A673 (cell line): Measurements from ENCODE around the gene IRX3.

Experiments
- CTCF ChIP-seq: fragments of 300-800, 200-600 bp; sonication (generic); conservative IDR thresholded peaks from 2 replicates; pipeline ENCODE4 v1.5.1; 2017; ENCODE audit warnings: low read depth, mild to moderate bottlenecking, antibody characterized with exemption, low read length, moderate library complexity, mixed read lengths
- EZH2 ChIP-seq: fragments of 200-600 bp; sonication (generic); IDR thresholded peaks from 2 replicates; pipeline ENCODE4 v1.6.1; 2017; ENCODE audit warnings: borderline replicate concordance, low read depth, mild to moderate bottlenecking, mixed read lengths, antibody characterized with exemption, low read length; ENCODE audit not compliant: poor library complexity, severe bottlenecking

DNA sequence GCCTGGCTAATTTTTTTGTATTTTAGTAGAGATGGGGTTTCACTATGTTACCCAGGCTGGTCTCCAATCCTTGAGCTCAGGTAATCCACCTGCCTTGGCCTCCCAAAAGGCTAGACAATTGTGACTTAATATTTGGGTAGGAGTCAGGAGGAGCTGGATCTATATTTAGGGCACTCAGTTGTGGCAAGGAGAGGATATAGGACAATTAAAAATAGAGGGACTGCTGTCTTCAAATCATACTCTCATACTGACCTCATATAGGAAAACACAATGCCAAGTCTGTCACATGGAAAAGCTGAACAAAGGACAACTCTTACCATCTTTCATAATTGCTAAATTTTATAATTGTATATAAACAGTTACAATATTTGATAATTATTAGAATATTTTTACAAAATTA, 17.1 kb downstream of the IRX3 start:
- no peak for TF ChIP-seq CTCF
- TF ChIP-seq EZH2 = no peak
